MCF 10A (cell line): Measurements from ENCODE around the gene PPP2R5A. TPM values are rescaled to one million over a fixed set of nuclear protein-coding genes. Genes with fewer than 3 reads are reported as not detected.

ENCODE experiments used
- BruUV-seq: library from RNA; stranded (reverse); fragments of 400-500 nt; replicated peaks from 2 replicates; lab custom pipeline; 2021; lab: Mats Ljungman, UMichigan
- CTCF ChIA-PET: fragments of 300-600 bp; sonication (Branson Sonifier 250); formaldehyde crosslinking; extraction: SDS; loops from one replicate; lab custom pipeline; 2021; ENCODE audit warnings: antibody characterized with exemption, inconsistent platforms; lab: Yijun Ruan, JAX
- POLR2A ChIA-PET: fragments of 300-600, 350-650 bp; sonication (Branson Sonifier 250); formaldehyde crosslinking; extraction: SDS; loops from one replicate; lab custom pipeline; 2020; ENCODE audit warnings: antibody characterized with exemption, inconsistent platforms; lab: Yijun Ruan, JAX
- DNase-seq: peaks from one replicate; pipeline ENCODE4 v3.0.0-alpha.2; 2018; ENCODE audit not compliant: unreplicated experiment
- H3K27ac Mint-ChIP-seq: one replicate; pipeline ENCODE4 v1.8.0; 2022; ENCODE audit warnings: mild to moderate bottlenecking, low read depth, mixed read lengths; ENCODE audit not compliant: unreplicated experiment
- H3K27me3 Mint-ChIP-seq: one replicate; pipeline ENCODE4 v1.8.0; 2022; ENCODE audit warnings: mixed read lengths; ENCODE audit not compliant: insufficient read depth, unreplicated experiment
- H3K36me3 Mint-ChIP-seq: one replicate; pipeline ENCODE4 v1.8.0; 2022; ENCODE audit warnings: mild to moderate bottlenecking, moderate library complexity, mixed read lengths; ENCODE audit not compliant: insufficient read depth, unreplicated experiment
- H3K4me1 Mint-ChIP-seq: one replicate; pipeline ENCODE4 v1.8.0; 2022; ENCODE audit warnings: mixed read lengths; ENCODE audit not compliant: insufficient read depth, unreplicated experiment
- H3K4me3 Mint-ChIP-seq: one replicate; pipeline ENCODE4 v1.8.0; 2022; ENCODE audit warnings: mild to moderate bottlenecking, moderate library complexity, mixed read lengths; ENCODE audit not compliant: unreplicated experiment
- H3K9me3 Mint-ChIP-seq: one replicate; pipeline ENCODE4 v1.8.0; 2022; ENCODE audit warnings: mixed read lengths; ENCODE audit not compliant: unreplicated experiment
- CTCF ChIP-seq: fragments of 200-600 bp; IDR thresholded peaks from one replicate; pipeline ENCODE4 v1.8.0; 2022; ENCODE audit warnings: antibody characterized with exemption, mild to moderate bottlenecking; ENCODE audit not compliant: unreplicated experiment
- intact Hi-C: fragments of 100-400 bp; cut with micrococcal nuclease; formaldehyde crosslinking; loops from 2 replicates; pipeline ENCODE4 v1.14.1; 2022
- total RNA-seq: library from RNA; stranded (reverse); gene quantifications from 2 replicates; pipeline ENCODE4 v1.2.3, GENCODE V29; 2022

PPP2R5A gene
- total RNA-seq, 1 experiment from 2014 or later, result 38.6 TPM

GRCh38 chr1:212247988-212248387 lies 37.2 kb upstream of the PPP2R5A start:
- ChIA-PET CTCF (interaction anchor here (0.5 to 1.9 kb wide), 12 partner anchors 11 to 260 kb away, joined by 3 to 11 read pairs (median 3); no protein-coding TSS in a partner anchor), POLR2A (interaction anchor here (0.7 to 1.3 kb wide), 2 partner anchors 38 to 40 kb away, joined by 3 read pairs; no protein-coding TSS in a partner anchor)
- intact Hi-C loops, result no loop called here
- H3K9me3 Mint-ChIP-seq, result no peaks in the 10 kb centered on the region
- no peak for DNase-seq
- H3K4me1 Mint-ChIP-seq, result no peaks in the 10 kb centered on the region
- H3K27me3 Mint-ChIP-seq, result peaks cover 12% of the 10 kb centered on the region
- H3K4me3 Mint-ChIP-seq, result no peak overlapping the region
- H3K27ac Mint-ChIP-seq, result no peak overlapping the region
- TF ChIP-seq CTCF, result no peak
- BruUV-seq, result no TSS peak
- no peaks in the 10 kb centered on the region for H3K36me3 Mint-ChIP-seq

DNA sequence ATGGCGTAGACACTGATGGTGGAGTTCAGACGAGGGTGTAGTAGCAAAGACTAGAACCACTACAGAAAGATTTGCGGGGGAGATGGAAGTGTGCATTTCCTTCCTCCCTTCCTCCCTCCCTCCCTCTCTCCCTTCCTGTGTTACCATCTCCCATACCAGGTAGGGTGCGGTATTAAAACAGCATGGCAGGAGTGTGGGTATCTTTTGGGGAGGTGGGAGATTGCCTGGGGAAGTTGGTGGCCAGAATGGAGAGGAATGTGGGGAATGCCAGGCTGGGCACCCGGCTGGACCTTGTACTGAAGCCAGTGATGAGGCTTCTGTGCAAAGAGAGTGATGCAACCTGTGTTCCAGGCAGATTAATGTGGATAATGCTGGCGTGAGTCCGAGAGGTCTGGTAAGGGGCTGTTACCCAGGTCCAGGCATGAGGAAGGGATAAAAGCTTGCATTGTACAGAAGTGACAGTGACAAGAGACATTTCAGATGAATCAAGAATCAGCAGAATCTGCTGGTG lies 30.3 kb upstream of the PPP2R5A start:
- Mint-ChIP-seq H3K36me3 (no peaks in the 10 kb centered on the region), H3K27ac (no peak overlapping the region), H3K4me1 (peaks cover 22% of the 10 kb centered on the region), H3K9me3 (no peaks in the 10 kb centered on the region), H3K27me3 (peaks cover 12% of the 10 kb centered on the region), H3K4me3 (no peak overlapping the region)
- no TSS peak for BruUV-seq
- ChIA-PET POLR2A (interaction anchor here (0.9 to 2.6 kb wide), 4 partner anchors 18 to 32 kb away, joined by 3 to 18 read pairs (median 6); no protein-coding TSS in a partner anchor), CTCF (interaction anchor here (0.5 to 2.8 kb wide), 3 partner anchors 19 to 500 kb away, joined by 4 to 22 read pairs (median 8); no protein-coding TSS in a partner anchor)
- no peak for TF ChIP-seq CTCF
- DNase-seq, result peak; percentile 56
- intact Hi-C loops, result no loop called here

- intact Hi-C loops, result no loop called here
- H3K27ac Mint-ChIP-seq, result peak overlapping the region; percentile 20
- no TSS peak for BruUV-seq
- no peak for TF ChIP-seq CTCF
- POLR2A ChIA-PET, result interaction anchor here (0.6 to 2.6 kb wide), 7 partner anchors 17 to 531 kb away, joined by 3 to 18 read pairs (median 3); no protein-coding TSS in a partner anchor
- peaks cover 7% of the 10 kb centered on the region for H3K27me3 Mint-ChIP-seq
- H3K36me3 Mint-ChIP-seq, result no peaks in the 10 kb centered on the region
- no peaks in the 10 kb centered on the region for H3K9me3 Mint-ChIP-seq
- H3K4me3 Mint-ChIP-seq, result no peak overlapping the region
- H3K4me1 Mint-ChIP-seq, result peaks cover 29% of the 10 kb centered on the region
- DNase-seq, result peak; percentile 40
- CTCF ChIA-PET, result interaction anchor here (0.5 to 2.8 kb wide), 4 partner anchors 20 to 499 kb away, joined by 4 to 22 read pairs (median 7); no protein-coding TSS in a partner anchor
Observed at GRCh38 chr1:212255705-212256307, 29.4 kb upstream of the PPP2R5A start.

DNA sequence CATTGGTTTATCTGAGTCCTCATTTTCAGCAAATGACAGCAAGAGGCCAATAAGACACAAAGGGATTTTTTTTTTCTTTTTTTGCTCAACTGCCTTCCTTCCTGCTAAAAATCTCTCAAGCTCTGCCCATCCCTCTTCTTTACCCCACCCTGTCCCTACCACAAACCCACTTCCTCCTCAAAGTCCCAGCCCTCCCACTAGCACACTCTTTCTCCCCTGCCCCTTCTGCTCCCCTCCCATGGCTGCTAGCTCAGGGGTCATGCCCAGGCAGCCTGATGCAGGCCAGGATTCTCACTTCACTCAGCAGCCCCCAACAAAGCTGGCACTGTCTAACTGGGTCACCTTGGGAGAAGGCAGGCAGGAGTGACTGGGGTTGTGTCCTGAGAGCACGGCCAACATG lies 28.8 kb upstream of the PPP2R5A start:
- Mint-ChIP-seq H3K27me3 (peaks cover 2% of the 10 kb centered on the region), H3K4me3 (no peak overlapping the region), H3K4me1 (peaks cover 34% of the 10 kb centered on the region), H3K36me3 (no peaks in the 10 kb centered on the region), H3K9me3 (no peaks in the 10 kb centered on the region), H3K27ac (peak overlapping the region; percentile 20)
- intact Hi-C loops, result no loop called here
- ChIA-PET CTCF (interaction anchor here (0.6 to 2.8 kb wide), 6 partner anchors 21 to 221 kb away, joined by 3 to 22 read pairs (median 5); no protein-coding TSS in a partner anchor), POLR2A (interaction anchor here (0.6 to 2.6 kb wide), 7 partner anchors 18 to 601 kb away, joined by 3 to 18 read pairs (median 3); partner anchors contain the start of gene FLVCR1)
- BruUV-seq, result no TSS peak
- no peak for TF ChIP-seq CTCF
- no peak for DNase-seq
